ENCODE results near the gene USP27X.

USP27X gene

GRCh38 chrX:49876750-49877149, 2.5 kb upstream of the USP27X start:
- Histone ChIP-seq H3K14ac (ENCODE audit: low read length in 2 of 2) (no peak overlapping the region), H2BK15ac (ENCODE audit: low read depth, poor library complexity, severe bottlenecking) (no peak overlapping the region), H3K9ac (ENCODE audit: low read length) (no peak overlapping the region), H3K18ac (ENCODE audit: low read depth in 1 of 2, low read length in 2 of 2) (no peak overlapping the region), H2AK5ac (ENCODE audit: low read length, severe bottlenecking) (no peak overlapping the region), H3K79me1 (replicated peaks; ENCODE audit: low read length, poor library complexity, severe bottlenecking) (peaks cover 9% of the 10 kb centered on the region), H2AFZ (ENCODE audit: low read depth, low read length) (no peak overlapping the region), H4K91ac (ENCODE audit: low read length) (no peak overlapping the region), H4K8ac (ENCODE audit: low read length) (no peak overlapping the region), H2BK120ac (ENCODE audit: low read depth, low read length) (no peak overlapping the region), H3K27me3 (ENCODE audit: control insufficient read depth in 1 of 2, insufficient read depth in 1 of 2, low read length in 2 of 2) (peaks cover 0 to 4% of the 10 kb centered on the region in 2 experiments), H3K4me3 (ENCODE audit: insufficient read depth in 1 of 2, low read depth in 1 of 2, low read length in 2 of 2) (no peak overlapping the region), H3K4ac (ENCODE audit: low read depth in 1 of 2, low read length in 2 of 2) (no peak overlapping the region), H3K27ac (ENCODE audit: low read length, poor library complexity, severe bottlenecking) (no peak overlapping the region), H3K9me3 (ENCODE audit: control insufficient read depth, low read length) (no peaks in the 10 kb centered on the region), H3K23ac (ENCODE audit: low read length in 2 of 2) (no peak overlapping the region), H3K36me3 (ENCODE audit: control insufficient read depth in 1 of 2, insufficient read depth in 2 of 2, low read depth in 1 of 2, low read length in 2 of 2) (peaks cover 4 to 6% of the 10 kb centered on the region in 2 experiments), H3K4me2 (ENCODE audit: low read length, poor library complexity, severe bottlenecking) (no peak overlapping the region), H2BK12ac (ENCODE audit: low read length in 2 of 2) (no peak overlapping the region), H2BK5ac (ENCODE audit: low read depth, low read length, poor library complexity, severe bottlenecking) (no peak overlapping the region), H3K4me1 (ENCODE audit: control insufficient read depth, insufficient read depth, low read depth, low read length) (peaks cover 13% of the 10 kb centered on the region)
- peak; percentile 34 for DNase-seq
- 9% methylated on average over 1 of the region's 3 CpGs for WGBS

DNA sequence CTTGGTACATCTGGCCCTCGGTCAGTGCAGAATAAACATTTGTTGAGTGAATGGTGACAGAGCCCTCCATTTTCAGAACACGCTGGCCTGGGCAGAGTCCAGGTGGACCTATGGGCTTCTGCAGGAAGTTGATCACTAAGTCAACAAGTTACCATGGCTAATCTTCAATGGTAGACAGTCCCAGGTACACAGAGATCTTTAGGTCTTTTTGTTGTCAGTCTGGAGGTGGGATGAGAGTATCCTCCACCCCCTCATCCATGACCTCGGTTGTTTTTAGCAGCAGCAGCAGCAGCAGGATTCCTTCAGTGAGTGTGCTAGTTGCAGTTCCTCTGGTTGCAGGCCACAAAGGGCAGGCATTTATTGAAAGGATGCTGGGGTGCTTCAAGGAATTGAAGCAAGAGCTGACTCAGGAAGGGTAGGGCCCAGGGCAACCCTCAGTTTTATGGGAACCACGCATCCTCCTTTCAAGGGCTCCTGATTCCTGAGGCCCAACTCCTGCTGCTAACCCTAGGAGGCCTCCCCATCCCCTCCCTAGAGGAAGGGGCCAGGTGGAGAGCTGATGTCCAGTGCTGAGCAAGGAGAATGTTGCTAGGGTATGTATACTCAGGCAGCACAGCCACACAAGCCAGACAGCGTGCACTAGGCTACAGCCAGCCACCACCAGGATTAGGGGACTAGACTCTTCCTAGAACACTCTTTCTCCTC, 1.7 kb upstream of the USP27X start:
- Histone ChIP-seq H2AFZ (ENCODE audit: low read depth, low read length) (no peak overlapping the region), H3K36me3 (ENCODE audit: control insufficient read depth in 1 of 2, insufficient read depth in 2 of 2, low read depth in 1 of 2, low read length in 2 of 2) (peaks cover 6% of the 10 kb centered on the region in 2 experiments), H2BK5ac (ENCODE audit: low read depth, low read length, poor library complexity, severe bottlenecking) (no peak overlapping the region), H3K9me3 (ENCODE audit: control insufficient read depth, low read length) (no peaks in the 10 kb centered on the region), H3K27ac (ENCODE audit: low read length, poor library complexity, severe bottlenecking) (no peak overlapping the region), H4K8ac (ENCODE audit: low read length) (no peak overlapping the region), H3K14ac (ENCODE audit: low read length in 2 of 2) (no peak overlapping the region), H3K23ac (ENCODE audit: low read length in 2 of 2) (no peak overlapping the region), H4K91ac (ENCODE audit: low read length) (no peak overlapping the region), H3K4ac (ENCODE audit: low read depth in 1 of 2, low read length in 2 of 2) (no peak overlapping the region), H3K27me3 (ENCODE audit: control insufficient read depth in 1 of 2, insufficient read depth in 1 of 2, low read length in 2 of 2) (no peaks in the 10 kb centered on the region), H2BK12ac (ENCODE audit: low read length in 2 of 2) (peak overlapping the region in 1 of 2 experiments; percentile 37), H3K4me2 (ENCODE audit: low read length, poor library complexity, severe bottlenecking) (no peak overlapping the region), H3K18ac (ENCODE audit: low read depth in 1 of 2, low read length in 2 of 2) (no peak overlapping the region), H3K9ac (ENCODE audit: low read length) (peak overlapping the region; percentile 79), H3K79me1 (replicated peaks; ENCODE audit: low read length, poor library complexity, severe bottlenecking) (peaks cover 10% of the 10 kb centered on the region), H2BK15ac (ENCODE audit: low read depth, poor library complexity, severe bottlenecking) (no peak overlapping the region), H3K4me1 (ENCODE audit: control insufficient read depth, insufficient read depth, low read depth, low read length) (peaks cover 14% of the 10 kb centered on the region), H2BK120ac (ENCODE audit: low read depth, low read length) (no peak overlapping the region), H2AK5ac (ENCODE audit: low read length, severe bottlenecking) (no peak overlapping the region), H3K4me3 (ENCODE audit: insufficient read depth in 1 of 2, low read depth in 1 of 2, low read length in 2 of 2) (peak overlapping the region in 1 of 2 experiments; percentile 77)
- no peak for DNase-seq
- 80% methylated on average over 4 of the region's 5 CpGs for WGBS

DNA sequence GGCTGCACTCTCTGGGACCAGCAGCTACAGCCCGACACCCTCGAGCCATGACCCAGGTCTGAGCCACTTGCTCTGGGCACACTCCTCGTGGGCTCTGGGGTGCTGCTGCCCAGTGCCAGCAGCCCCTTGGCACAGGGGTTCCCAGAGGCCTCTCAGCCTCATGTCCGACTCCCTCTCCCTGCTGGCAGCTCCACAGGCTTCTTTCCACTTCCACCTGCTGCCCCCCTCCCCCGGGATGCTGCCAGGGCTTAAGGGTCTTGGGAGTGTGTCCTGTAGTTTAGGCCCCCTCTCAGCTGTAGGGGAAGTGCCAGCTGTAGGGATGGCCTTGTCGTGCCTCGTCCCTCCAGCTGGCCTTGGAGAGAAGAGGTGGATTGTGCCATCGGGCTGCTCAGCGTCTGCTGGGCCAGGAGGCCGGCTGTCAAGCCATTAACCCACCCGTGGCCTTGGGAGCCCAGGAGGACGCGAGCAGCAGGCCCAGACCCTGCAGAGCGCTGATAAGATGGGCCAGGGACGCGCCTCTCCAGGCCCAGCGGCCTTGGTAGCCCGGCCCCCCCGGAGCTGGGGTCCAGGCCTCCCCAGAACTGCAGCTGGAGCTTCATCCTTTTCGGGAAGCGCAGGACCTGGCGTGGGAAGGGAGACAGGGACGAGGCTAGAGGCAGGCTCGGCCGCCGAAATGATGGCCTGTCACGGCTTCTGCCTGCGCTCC, 1.0 kb upstream of the USP27X start:
- Histone ChIP-seq H3K36me3 (ENCODE audit: control insufficient read depth in 1 of 2, insufficient read depth in 2 of 2, low read depth in 1 of 2, low read length in 2 of 2) (peaks cover 6 to 8% of the 10 kb centered on the region in 2 experiments), H2AK5ac (ENCODE audit: low read length, severe bottlenecking) (no peak overlapping the region), H3K23ac (ENCODE audit: low read length in 2 of 2) (no peak overlapping the region), H3K9ac (ENCODE audit: low read length) (peak overlapping the region; percentile 79), H3K79me1 (replicated peaks; ENCODE audit: low read length, poor library complexity, severe bottlenecking) (peaks cover 13% of the 10 kb centered on the region), H3K9me3 (ENCODE audit: control insufficient read depth, low read length) (no peaks in the 10 kb centered on the region), H3K4me3 (ENCODE audit: insufficient read depth in 1 of 2, low read depth in 1 of 2, low read length in 2 of 2) (peak overlapping the region; percentile 51 to 77), H3K4me2 (ENCODE audit: low read length, poor library complexity, severe bottlenecking) (peak overlapping the region; percentile 68), H2BK15ac (ENCODE audit: low read depth, poor library complexity, severe bottlenecking) (no peak overlapping the region), H3K4me1 (ENCODE audit: control insufficient read depth, insufficient read depth, low read depth, low read length) (peaks cover 15% of the 10 kb centered on the region), H2BK5ac (ENCODE audit: low read depth, low read length, poor library complexity, severe bottlenecking) (no peak overlapping the region), H4K8ac (ENCODE audit: low read length) (peak overlapping the region; percentile 35), H3K27me3 (ENCODE audit: control insufficient read depth in 1 of 2, insufficient read depth in 1 of 2, low read length in 2 of 2) (no peaks in the 10 kb centered on the region), H3K4ac (ENCODE audit: low read depth in 1 of 2, low read length in 2 of 2) (peak overlapping the region in 1 of 2 experiments; percentile 59), H4K91ac (ENCODE audit: low read length) (peak overlapping the region; percentile 39), H3K18ac (ENCODE audit: low read depth in 1 of 2, low read length in 2 of 2) (peak overlapping the region; percentile 34 to 54), H3K27ac (ENCODE audit: low read length, poor library complexity, severe bottlenecking) (peak overlapping the region; percentile 79), H3K14ac (ENCODE audit: low read length in 2 of 2) (peak overlapping the region in 1 of 2 experiments; percentile 75), H2BK12ac (ENCODE audit: low read length in 2 of 2) (no peak overlapping the region), H2BK120ac (ENCODE audit: low read depth, low read length) (no peak overlapping the region), H2AFZ (ENCODE audit: low read depth, low read length) (peak overlapping the region; percentile 49)
- DNase-seq, result no peak
- WGBS, result 86% methylated on average over 3 of the region's 28 CpGs

- no peak overlapping the region for H3K27ac ChIP-seq (ENCODE audit: low read length, poor library complexity, severe bottlenecking)
- H3K9ac ChIP-seq (ENCODE audit: low read length), result peak overlapping the region; percentile 79
- H2AK5ac ChIP-seq (ENCODE audit: low read length, severe bottlenecking), result no peak overlapping the region
- H3K9me3 ChIP-seq (ENCODE audit: control insufficient read depth, low read length), result no peaks in the 10 kb centered on the region
- H4K91ac ChIP-seq (ENCODE audit: low read length), result no peak overlapping the region
- peaks cover 6 to 8% of the 10 kb centered on the region in 2 experiments for H3K36me3 ChIP-seq (ENCODE audit: control insufficient read depth in 1 of 2, insufficient read depth in 2 of 2, low read depth in 1 of 2, low read length in 2 of 2)
- H2AFZ ChIP-seq (ENCODE audit: low read depth, low read length), result peak overlapping the region; percentile 23
- WGBS, result 8% methylated on average over 19 of the region's 55 CpGs
- peak overlapping the region; percentile 66 for H2BK5ac ChIP-seq (ENCODE audit: low read depth, low read length, poor library complexity, severe bottlenecking)
- peak; percentile 4 for DNase-seq
- peak overlapping the region; percentile 69 for H2BK15ac ChIP-seq (ENCODE audit: low read depth, poor library complexity, severe bottlenecking)
- no peak overlapping the region for H3K23ac ChIP-seq (ENCODE audit: low read length in 2 of 2)
- H3K4me2 ChIP-seq (ENCODE audit: low read length, poor library complexity, severe bottlenecking), result peak overlapping the region; percentile 63
- peaks cover 13% of the 10 kb centered on the region for H3K79me1 ChIP-seq (replicated peaks; ENCODE audit: low read length, poor library complexity, severe bottlenecking)
- H3K4me3 ChIP-seq (ENCODE audit: insufficient read depth in 1 of 2, low read depth in 1 of 2, low read length in 2 of 2), result peak overlapping the region; percentile 70 to 77
- H4K8ac ChIP-seq (ENCODE audit: low read length), result peak overlapping the region; percentile 77
- peak overlapping the region; percentile 73 to 79 for H3K18ac ChIP-seq (ENCODE audit: low read depth in 1 of 2, low read length in 2 of 2)
- H2BK12ac ChIP-seq (ENCODE audit: low read length in 2 of 2), result no peak overlapping the region
- peak overlapping the region in 1 of 2 experiments; percentile 41 for H3K4ac ChIP-seq (ENCODE audit: low read depth in 1 of 2, low read length in 2 of 2)
- H2BK120ac ChIP-seq (ENCODE audit: low read depth, low read length), result peak overlapping the region; percentile 61
- H3K4me1 ChIP-seq (ENCODE audit: control insufficient read depth, insufficient read depth, low read depth, low read length), result peaks cover 15% of the 10 kb centered on the region
- no peak overlapping the region for H3K14ac ChIP-seq (ENCODE audit: low read length in 2 of 2)
- H3K27me3 ChIP-seq (ENCODE audit: control insufficient read depth in 1 of 2, insufficient read depth in 1 of 2, low read length in 2 of 2), result peaks cover 0 to 4% of the 10 kb centered on the region in 2 experiments
Observed at GRCh38 chrX:49879656-49880277, 483 bp downstream of the USP27X start.

All from mesenchymal stem cell (in vitro differentiated cells and primary cell).